HG02623 (cell line): ENCODE measurements around the gene NAA50.
A peak's percentile ranks its signal among the peaks of the same experiment; 100 is the strongest.

Experiments used
- ATAC-seq: cut with Tn5 transposase; IDR thresholded peaks from one replicate; pipeline ENCODE4 v1.9.1; 2021; ENCODE audit warnings: moderate library complexity; ENCODE audit not compliant: unreplicated experiment

The NAA50 gene

DNA sequence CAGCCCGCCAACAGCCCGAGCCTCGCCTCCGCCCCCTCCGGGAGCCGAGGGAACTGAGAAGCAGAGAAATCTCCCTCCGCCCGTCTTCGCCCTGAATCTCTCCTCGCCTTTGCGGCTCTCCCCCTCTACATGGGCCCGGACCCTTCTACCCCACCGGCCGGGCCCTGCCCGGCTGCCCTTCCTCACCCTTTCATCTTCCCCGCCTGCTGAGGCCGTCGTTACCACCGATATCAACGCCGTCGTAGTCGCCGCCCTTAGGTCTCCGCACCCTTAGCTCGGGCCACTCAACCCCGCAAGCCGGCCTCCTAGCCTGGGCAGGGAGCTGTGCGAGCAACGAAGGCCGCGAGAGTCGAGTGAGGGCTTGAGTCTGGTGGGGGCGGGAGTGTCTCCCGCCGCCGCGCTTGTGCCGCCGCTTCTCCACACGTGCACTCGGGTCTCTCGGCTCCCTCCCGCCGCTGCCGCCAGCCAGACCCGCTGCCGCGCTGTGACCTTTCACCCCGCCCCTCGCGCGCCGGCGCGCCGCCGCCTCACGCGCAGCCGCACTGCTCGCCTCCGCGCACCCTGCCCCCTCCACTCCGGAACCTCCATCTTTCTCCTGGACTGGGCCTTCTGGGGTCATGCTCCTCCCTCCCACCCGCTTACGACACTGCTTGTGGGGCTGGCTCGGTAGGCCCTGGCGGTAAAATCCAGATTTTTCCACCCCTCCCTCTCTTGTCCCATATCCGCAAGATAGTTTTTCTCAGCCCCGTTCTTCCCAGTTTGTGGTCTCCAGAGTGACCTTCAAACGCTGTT, at the start of gene NAA50:
Gene NAA50 (minus strand): TSS at position 494 of the 792 bp plus-strand sequence. CDS start 300 bp downstream, at position 194.
- ATAC-seq = peak; percentile 40

- no peak for ATAC-seq
Observed at GRCh38 chr3:113795693-113796092, 49.6 kb upstream of the NAA50 start.

GRCh38 chr3:113794526-113794925, 48.5 kb upstream of the NAA50 start:
- ATAC-seq = no peak

GRCh38 chr3:113791381-113791780, 45.3 kb upstream of the NAA50 start:
- ATAC-seq = no peak

GRCh38 chr3:113783980-113784379, 37.9 kb upstream of the NAA50 start:
- no peak for ATAC-seq

DNA sequence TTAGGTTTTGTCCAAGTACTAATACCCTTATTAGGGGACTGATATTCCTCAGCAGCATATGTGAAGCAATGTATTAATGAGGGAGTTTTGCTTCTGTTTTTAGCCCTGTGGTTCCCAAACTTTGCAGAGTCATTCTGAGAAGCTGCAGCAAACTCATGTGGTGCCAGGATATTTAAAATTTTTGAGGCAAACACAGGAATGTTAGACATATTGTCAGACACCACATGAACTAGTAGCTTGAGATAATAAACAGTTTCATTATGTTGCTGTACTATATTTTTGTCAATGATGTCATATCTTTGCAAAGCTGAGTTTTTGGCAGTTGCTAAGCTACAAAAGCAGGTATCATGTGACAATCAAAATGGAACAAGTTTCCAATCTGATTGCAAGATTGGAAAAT, 37.4 kb upstream of the NAA50 start:
- no peak for ATAC-seq

DNA sequence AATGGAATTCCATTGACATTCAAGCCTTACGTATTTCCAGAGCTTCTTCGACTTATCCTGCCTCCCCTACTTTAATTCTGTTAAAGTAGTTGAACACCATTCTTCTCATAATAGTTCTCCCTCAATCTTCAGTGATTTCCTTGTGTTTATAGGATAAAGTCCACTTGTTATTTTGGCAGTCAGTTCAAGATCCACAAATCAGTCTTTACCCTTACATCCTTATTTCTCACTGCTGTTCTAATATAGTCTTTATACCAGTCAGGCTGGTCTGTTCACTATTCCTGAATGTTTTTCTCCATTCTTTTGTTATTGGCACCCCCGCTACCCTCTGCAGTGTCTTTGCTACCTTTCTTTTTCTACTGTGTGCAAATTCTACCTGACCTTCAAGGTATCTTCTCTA, 30.5 kb upstream of the NAA50 start:
- no peak for ATAC-seq

DNA sequence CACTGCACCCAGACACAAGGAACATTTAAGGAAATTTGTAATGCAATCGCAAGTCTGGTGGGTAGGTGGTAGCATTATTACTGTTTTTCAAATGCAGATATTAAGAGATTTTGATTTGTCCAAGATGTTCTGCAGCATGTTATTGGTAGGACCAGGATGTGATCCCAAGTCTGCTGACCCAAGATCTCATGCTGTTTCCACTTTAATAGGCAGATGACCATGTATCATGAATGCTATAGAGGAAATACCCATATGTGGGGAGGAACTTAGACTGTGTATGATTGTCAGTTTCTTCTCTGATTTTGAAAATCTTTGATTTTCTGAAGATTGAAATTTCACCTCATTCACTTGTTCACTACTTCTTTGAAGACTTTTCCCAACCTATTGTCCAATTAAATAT, 29.5 kb upstream of the NAA50 start:
- no peak for ATAC-seq

GRCh38 chr3:113773381-113773780, 27.3 kb upstream of the NAA50 start:
- no peak for ATAC-seq

GRCh38 chr3:113771993-113772392, 25.9 kb upstream of the NAA50 start:
- ATAC-seq = no peak

DNA sequence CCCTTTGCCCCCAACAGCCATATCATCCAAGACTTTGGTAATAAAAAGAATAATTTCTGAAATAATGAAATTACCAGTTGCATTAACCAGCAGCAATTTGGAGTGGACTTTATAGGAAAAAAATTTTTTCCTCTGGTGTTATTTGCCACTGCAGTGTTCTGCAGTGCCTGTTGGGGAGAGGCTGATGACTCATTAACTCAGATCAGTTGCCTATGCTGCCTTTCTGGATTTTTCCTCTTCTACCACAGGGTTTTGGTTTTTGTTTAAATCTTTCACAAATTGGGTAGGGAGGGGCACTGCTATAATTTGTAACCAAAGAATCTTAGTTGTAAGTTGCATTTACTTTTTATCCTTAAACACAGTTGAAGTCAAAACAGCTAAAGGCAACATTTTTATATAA, 23.5 kb upstream of the NAA50 start:
- no peak for ATAC-seq

DNA sequence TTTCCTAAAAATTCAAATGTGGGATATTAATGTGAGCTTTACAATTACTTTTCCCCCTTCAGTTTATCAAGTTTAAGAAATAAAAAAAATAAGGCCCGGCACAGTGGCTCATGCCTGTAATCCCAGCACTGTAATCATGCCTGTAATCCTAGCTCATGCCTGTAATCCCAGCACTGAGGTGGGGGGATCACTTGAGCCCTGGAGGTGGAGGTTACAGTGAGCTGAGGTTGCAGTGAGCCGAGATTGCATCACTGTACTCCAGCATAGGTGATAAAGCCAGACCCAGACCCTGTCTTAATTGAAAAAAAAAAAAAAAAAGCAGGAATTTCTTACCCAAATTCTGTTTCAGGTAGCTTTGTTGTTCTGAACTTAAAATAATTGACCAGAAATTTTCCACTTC, 18.6 kb upstream of the NAA50 start:
- no peak for ATAC-seq

DNA sequence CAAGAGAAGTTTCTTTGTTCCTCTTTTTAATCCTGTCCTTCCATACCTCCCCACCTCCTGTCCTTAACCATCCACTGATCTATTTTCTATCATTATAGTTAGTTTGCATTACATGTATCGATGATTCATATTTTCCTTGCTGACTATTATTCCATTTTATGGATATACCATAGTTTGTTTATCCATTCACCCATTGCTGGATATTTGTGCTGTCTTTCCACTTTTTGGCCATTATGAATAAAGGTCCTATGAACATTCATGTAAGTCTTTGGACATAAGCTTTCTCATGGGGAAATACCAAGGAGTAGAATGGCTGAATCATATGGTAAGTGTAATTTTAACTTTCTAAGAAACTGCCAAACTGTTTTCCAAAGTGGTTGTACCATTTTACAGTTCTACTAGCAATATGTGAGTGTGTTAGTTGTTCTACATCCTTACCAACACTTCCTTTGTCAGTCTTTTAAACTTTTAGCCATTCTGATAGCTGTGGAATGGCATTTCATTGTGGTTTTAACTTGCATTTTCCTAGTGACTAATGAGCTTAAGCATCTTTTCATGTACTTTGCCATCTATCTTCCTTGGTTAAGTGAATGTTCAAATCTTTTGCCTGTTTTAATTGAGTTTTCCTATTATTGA, 12.5 kb upstream of the NAA50 start:
- ATAC-seq = no peak

- no peak for ATAC-seq
Observed at GRCh38 chr3:113754494-113755159, 8.6 kb upstream of the NAA50 start.

GRCh38 chr3:113753376-113753985, 7.4 kb upstream of the NAA50 start:
- no peak for ATAC-seq

DNA sequence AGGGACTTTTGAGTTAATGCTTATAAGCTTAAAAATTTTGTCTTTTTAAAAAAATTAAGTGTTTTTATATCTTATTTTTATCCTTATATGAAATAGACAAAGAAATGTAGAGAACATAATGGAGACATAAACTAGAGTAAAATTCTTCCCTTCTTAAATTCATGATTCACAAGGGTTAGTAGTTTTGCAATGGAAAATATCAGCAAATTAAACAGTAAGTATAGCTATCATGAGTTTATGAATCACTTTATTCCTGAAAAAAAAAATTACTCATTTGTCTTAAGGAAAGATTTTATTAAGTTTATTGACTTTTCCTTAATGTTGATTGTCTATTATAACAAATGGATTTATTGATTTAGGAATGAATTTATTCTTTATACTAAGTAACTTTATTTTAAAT, 5.1 kb upstream of the NAA50 start:
- ATAC-seq = no peak

- ATAC-seq = no peak
Observed at GRCh38 chr3:113747283-113748046, 1.4 kb upstream of the NAA50 start.

GRCh38 chr3:113746548-113747282, 666 bp upstream of the NAA50 start, which contains the start of gene ATP6V1A:
Gene ATP6V1A (plus strand): TSS chr3:113747035. CDS start chr3:113778754, 31,719 bp downstream.
- ATAC-seq = peak; percentile 32

- peak; percentile 55 for ATAC-seq
Observed at GRCh38 chr3:113744941-113745755, 901 bp downstream of the NAA50 start.
